Loucy (cell line): ENCODE data around the gene PECR.

Experiments used
- CTCF ChIP-seq: fragments of 200-600 bp; sonication (generic); conservative IDR thresholded peaks from 2 replicates; pipeline ENCODE4 v1.5.1; 2014; ENCODE audit warnings: mild to moderate bottlenecking, antibody characterized with exemption, low read length
- EZH2phosphoT487 ChIP-seq: fragments of 200-600 bp; IDR thresholded peaks from 2 replicates; pipeline ENCODE4 v1.6.1; 2018; ENCODE audit warnings: antibody characterized with exemption, mild to moderate bottlenecking, moderate library complexity, borderline replicate concordance

- TF ChIP-seq CTCF, result no peak
- TF ChIP-seq EZH2phosphoT487, result no peak
These were observed 2.1 kb upstream of the PECR start for GRCh38 chr2:216083464-216084281.
